Melanocyte of skin (primary cell): ENCODE data around the gene GABRG3. TPM values are rescaled to one million over a fixed set of nuclear protein-coding genes. Genes with fewer than 3 reads are reported as not detected.

Experiments
- small RNA-seq, 2 donors: library from RNA; depleted of rRNA; stranded (forward); fragments of <200 nt; gene quantifications; one replicate each; pipeline ENCODE3, GENCODE V24; 2012
- total RNA-seq, 2 donors: library from RNA; depleted of rRNA; stranded (reverse); fragments of >200 nt; gene quantifications; 2 replicates each; pipeline ENCODE4 v1.2.3, GENCODE V29; 2012

Gene GABRG3
- total RNA-seq, result 1 to 10 TPM; 2.0 to 4.5 TPM

DNA sequence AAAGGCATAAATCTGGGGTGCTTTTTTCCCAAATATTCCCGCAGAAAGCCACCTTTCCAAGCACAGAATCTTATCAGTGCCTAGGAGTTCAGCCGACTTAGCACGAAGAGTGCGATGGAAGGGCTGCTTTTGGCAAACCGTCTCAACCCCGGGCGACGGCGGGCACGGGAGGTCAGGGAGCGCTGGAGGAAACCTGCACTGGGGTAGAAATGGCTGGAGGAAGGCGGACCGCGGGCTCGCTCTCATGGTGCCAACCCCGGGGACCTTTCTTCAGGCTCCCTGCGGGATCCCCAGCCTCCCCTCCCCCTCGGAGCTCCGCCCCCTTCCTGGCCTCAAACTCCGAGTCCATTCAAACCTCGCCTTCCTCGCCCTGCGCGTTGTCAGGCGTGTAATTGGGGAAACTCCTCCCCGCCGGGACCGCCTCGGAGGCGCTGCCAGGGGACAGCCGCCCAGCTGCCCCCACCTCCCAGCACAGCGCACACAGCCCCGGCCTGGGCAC lies at the start of gene GABRG3:
Gene GABRG3 (plus strand): TSS at position 470 of the 499 bp plus-strand sequence.

Small RNA genes within 50 kb of the gene (small RNA-seq; reads per million reads assigned to genes)
- gene RNA5SP391 (0 reads per million in 2 donors), gene SERPINE4P (0 reads per million in 2 donors)

Other genes starting within 250 kb of the GABRG3 start
- gene GABRB3, start 198.1 kb upstream of the GABRG3 start, total RNA-seq, result 1 to 10 TPM in 1 of 2 donors, under 1 TPM in 1; 0.33 to 1.0 TPM
- gene GABRA5, start 104.1 kb upstream of the GABRG3 start, total RNA-seq, result 1 to 10 TPM; 1.0 to 1.7 TPM